ENCODE data around the gene SMAP2. TPM values are rescaled to one million over a fixed set of nuclear protein-coding genes. Genes with fewer than 3 reads are reported as not detected.

SMAP2 gene
- total and polyA plus RNA-seq, 2 of the 4 experiments (the other 2 are of a cell fraction) = 30.1 to 31.0 TPM

- TF ChIP-seq RFX5 (IDR thresholded peaks at IDR 0.05; ENCODE audit: low read depth, low read length) = no peak
These were observed 22.9 kb downstream of the SMAP2 start (continued) for GRCh38 chr1:40396420-40396819.

- no peak overlapping the region for H3K27ac ChIP-seq (ENCODE audit: insufficient read depth, low read length)
- no peak overlapping the region for H3K4me2 ChIP-seq (ENCODE audit: low read depth, low read length)
- H3K9ac ChIP-seq (ENCODE audit: low read depth, low read length) = no peak overlapping the region
- H2AK5ac ChIP-seq (ENCODE audit: low read depth, low read length) = no peak overlapping the region
- no peak overlapping the region for H3K14ac ChIP-seq (replicated peaks; ENCODE audit: low read depth, low read length)
- H4K5ac ChIP-seq (ENCODE audit: low read depth, low read length) = no peak overlapping the region
- no peak overlapping the region for H2BK20ac ChIP-seq (ENCODE audit: low read depth, low read length)
- no peak overlapping the region for H3K18ac ChIP-seq (ENCODE audit: low read depth, low read length)
- ChIA-PET CTCF (no interaction called here), POLR2A (ENCODE audit: unreplicated experiment) (no interaction called here)
- H2BK120ac ChIP-seq (ENCODE audit: low read depth, low read length) = no peak overlapping the region
- H3K23ac ChIP-seq (ENCODE audit: low read depth, low read length) = no peak overlapping the region
- H2AFZ ChIP-seq (replicated peaks; ENCODE audit: low read length, poor library complexity) = no peak overlapping the region
- peaks cover 28 to 75% of the 10 kb centered on the region in 2 experiments for H3K79me1 ChIP-seq (ENCODE audit: low read depth in 1 of 2, low read length in 2 of 2)
- no peak for DNase-seq
- no peak overlapping the region for H3K4ac ChIP-seq (ENCODE audit: low read depth, low read length)
- TF ChIP-seq MAZ (IDR thresholded peaks at IDR 0.05; ENCODE audit: borderline replicate concordance, low read depth, low read length) (no peak), USF2 (IDR thresholded peaks at IDR 0.05; ENCODE audit: low read depth, low read length) (no peak), CEBPB (IDR thresholded peaks at IDR 0.05; ENCODE audit: low read depth, low read length) (no peak), RCOR1 (IDR thresholded peaks at IDR 0.05; ENCODE audit: insufficient replicate concordance, low read length) (no peak), NFE2L2 (IDR thresholded peaks at IDR 0.05; ENCODE audit: low read depth, low read length) (no peak), MXI1 (IDR thresholded peaks at IDR 0.05; ENCODE audit: borderline replicate concordance, low read depth, low read length) (no peak), CHD1 (IDR thresholded peaks at IDR 0.05; ENCODE audit: low read depth, low read length) (no peak), RFX5 (IDR thresholded peaks at IDR 0.05; ENCODE audit: low read depth, low read length) (no peak), MAFK (IDR thresholded peaks at IDR 0.05; ENCODE audit: low read depth, low read length) (no peak), RAD21 (IDR thresholded peaks at IDR 0.05; ENCODE audit: low read length) (no peak), CTCF (conservative IDR thresholded peaks at IDR 0.05; ENCODE audit: low read depth, low read length) (no peak), SMC3 (IDR thresholded peaks at IDR 0.05; ENCODE audit: low read depth, low read length) (no peak)
- H2AK9ac ChIP-seq (replicated peaks; ENCODE audit: low read depth, low read length, poor library complexity) = no peak overlapping the region
- no peak overlapping the region for H4K8ac ChIP-seq (ENCODE audit: low read depth in 2 of 2, low read length in 2 of 2)
- no peaks in the 10 kb centered on the region for H3K36me3 ChIP-seq (ENCODE audit: control insufficient read depth, insufficient read depth, low read length)
- no peaks in the 10 kb centered on the region for H3K27me3 ChIP-seq (ENCODE audit: control insufficient read depth, insufficient read depth, low read length)
- peaks cover 8% of the 10 kb centered on the region for H3K4me1 ChIP-seq (ENCODE audit: control insufficient read depth, insufficient read depth, low read length)
- H3K4me3 ChIP-seq (ENCODE audit: insufficient read depth, low read depth, low read length) = no peak overlapping the region
- peaks cover 5% of the 10 kb centered on the region for H3K9me1 ChIP-seq (ENCODE audit: insufficient read depth, low read length)
- in situ Hi-C loops (cut with MboI; ENCODE audit: low sequenced_read_pairs) (no loop called here), intact Hi-C loops (cut with micrococcal nuclease) (no loop called here), dilution Hi-C loops (cut with HindIII; ENCODE audit: low sequenced_read_pairs, unreplicated experiment) (no loop called here)
- WGBS, 2 experiments (ENCODE audit: extremely low coverage in 2 of 2, insufficient read length in 1 of 2) = no CpG with 5 or more reads among the region's 2 CpGs
- no peaks in the 10 kb centered on the region for H3K9me3 ChIP-seq (ENCODE audit: control insufficient read depth, insufficient read depth, low read length)
- no peak for ATAC-seq (ENCODE audit: low read depth)
- H2BK15ac ChIP-seq (ENCODE audit: low read depth, low read length) = no peak overlapping the region
- H4K91ac ChIP-seq (ENCODE audit: insufficient read depth, low read depth, low read length) = no peak overlapping the region
- peaks cover 8% of the 10 kb centered on the region; the same call in 1 of the 2 replicates for H4K20me1 ChIP-seq (ENCODE audit: insufficient read depth, low read length)
- no peak overlapping the region for H3K56ac ChIP-seq (ENCODE audit: extremely low read depth, insufficient read depth, low read length)
- BruUV-seq (replicated peaks) = no TSS peak
- no peak overlapping the region for H2BK5ac ChIP-seq (ENCODE audit: low read depth, low read length, poor library complexity, severe bottlenecking)
These were observed 23.7 kb downstream of the SMAP2 start for GRCh38 chr1:40397258-40397657.

Data from IMR-90 (cell line).